ENCODE measurements around the gene ZMAT5. TPM values are rescaled to one million over a fixed set of nuclear protein-coding genes. Genes with fewer than 3 reads are reported as not detected.

Gene ZMAT5
- polyA plus RNA-seq, 1 donor (not counting 4 experiments of a cell fraction or from before 2014, with no cell fraction given), result 11.1 TPM

DNA sequence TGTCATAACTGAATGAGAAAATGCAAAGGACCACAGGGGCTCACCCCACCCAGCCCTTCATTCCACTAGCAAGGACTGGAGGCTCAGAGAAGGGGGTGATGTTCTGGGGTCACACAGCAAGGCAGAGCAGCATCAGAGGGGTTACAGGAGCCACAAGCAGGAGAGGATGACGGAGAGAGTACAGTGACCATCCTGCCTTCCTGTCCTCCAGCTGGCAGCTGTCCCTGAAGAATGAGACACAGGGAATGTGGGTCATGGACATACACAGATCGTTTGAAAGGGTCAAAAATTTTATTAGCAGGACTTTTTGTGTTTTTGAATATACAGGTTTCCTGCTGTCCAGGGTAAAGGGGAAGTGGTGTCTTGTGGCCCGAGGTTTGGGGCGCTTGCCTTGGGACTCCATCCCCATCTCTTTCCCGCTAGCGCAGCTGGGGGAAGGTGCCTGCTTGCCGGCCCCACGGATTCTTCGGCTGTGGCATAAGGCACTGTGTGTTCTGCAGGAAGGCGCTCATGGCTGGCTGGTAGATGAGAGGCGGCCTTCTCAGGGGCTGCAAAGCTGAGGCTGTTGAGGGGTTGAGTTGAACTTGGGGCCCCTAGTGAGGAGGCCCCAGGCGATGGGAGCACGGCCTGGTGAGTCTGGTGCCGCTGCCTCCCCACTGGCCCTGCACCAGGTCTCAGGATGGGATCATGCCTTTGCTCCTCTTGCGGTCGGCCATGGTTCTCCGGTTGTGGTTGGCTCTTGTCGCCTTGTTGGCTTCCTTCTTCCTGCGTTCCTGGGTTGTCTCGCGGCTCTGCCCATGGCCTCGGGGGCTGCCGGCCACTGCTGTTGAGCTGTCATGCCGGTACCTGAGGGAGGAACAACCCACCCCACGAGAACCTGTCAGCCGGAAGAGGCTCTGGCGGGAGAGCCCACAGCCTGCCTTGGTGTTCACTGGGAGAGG is 21.8 kb upstream of the ZMAT5 start:
- Histone ChIP-seq H4K20me1 (ENCODE audit: control insufficient read depth, extremely low read depth, insufficient read depth, low read length) (no peaks in the 10 kb centered on the region), H3K9me3 (ENCODE audit: control insufficient read depth, low read depth, low read length) (no peaks in the 10 kb centered on the region), H3K27me3 (ENCODE audit: control insufficient read depth, extremely low read depth, insufficient read depth, low read length) (no peaks in the 10 kb centered on the region), H3K36me3 (ENCODE audit: control insufficient read depth in 2 of 2, extremely low read depth in 1 of 2, insufficient read depth in 2 of 2, low read length in 2 of 2) (peaks cover 29 to 41% of the 10 kb centered on the region in 2 experiments), H3K79me2 (ENCODE audit: control insufficient read depth, insufficient read depth, low read length) (no peaks in the 10 kb centered on the region), H3K9ac (ENCODE audit: control insufficient read depth, extremely low read depth, insufficient read depth, low read length) (no peak overlapping the region), H3K4me1 (ENCODE audit: control insufficient read depth, extremely low read depth, insufficient read depth, low read length) (peaks cover 5% of the 10 kb centered on the region), H3K4me3 (ENCODE audit: control insufficient read depth in 2 of 3, extremely low read depth in 1 of 3, insufficient read depth in 2 of 3, low read depth in 1 of 3, low read length in 3 of 3) (no peak overlapping the region), H3K4me2 (ENCODE audit: control insufficient read depth, extremely low read depth, insufficient read depth, low read depth, low read length) (no peak overlapping the region), H3K9me1 (ENCODE audit: control insufficient read depth, extremely low read depth, insufficient read depth, low read length) (no peaks in the 10 kb centered on the region), H3K27ac (ENCODE audit: control insufficient read depth, insufficient read depth, low read length) (no peak overlapping the region), H2AFZ (ENCODE audit: control insufficient read depth, low read length) (no peak overlapping the region)
- FAIRE-seq (no peak), DNase-seq (ENCODE audit: low read depth, low spot score) (no peak)
- no peak for TF ChIP-seq EZH2 (IDR thresholded peaks at IDR 0.05; ENCODE audit: low read length)
- TF ChIP-seq, protein P1, sequence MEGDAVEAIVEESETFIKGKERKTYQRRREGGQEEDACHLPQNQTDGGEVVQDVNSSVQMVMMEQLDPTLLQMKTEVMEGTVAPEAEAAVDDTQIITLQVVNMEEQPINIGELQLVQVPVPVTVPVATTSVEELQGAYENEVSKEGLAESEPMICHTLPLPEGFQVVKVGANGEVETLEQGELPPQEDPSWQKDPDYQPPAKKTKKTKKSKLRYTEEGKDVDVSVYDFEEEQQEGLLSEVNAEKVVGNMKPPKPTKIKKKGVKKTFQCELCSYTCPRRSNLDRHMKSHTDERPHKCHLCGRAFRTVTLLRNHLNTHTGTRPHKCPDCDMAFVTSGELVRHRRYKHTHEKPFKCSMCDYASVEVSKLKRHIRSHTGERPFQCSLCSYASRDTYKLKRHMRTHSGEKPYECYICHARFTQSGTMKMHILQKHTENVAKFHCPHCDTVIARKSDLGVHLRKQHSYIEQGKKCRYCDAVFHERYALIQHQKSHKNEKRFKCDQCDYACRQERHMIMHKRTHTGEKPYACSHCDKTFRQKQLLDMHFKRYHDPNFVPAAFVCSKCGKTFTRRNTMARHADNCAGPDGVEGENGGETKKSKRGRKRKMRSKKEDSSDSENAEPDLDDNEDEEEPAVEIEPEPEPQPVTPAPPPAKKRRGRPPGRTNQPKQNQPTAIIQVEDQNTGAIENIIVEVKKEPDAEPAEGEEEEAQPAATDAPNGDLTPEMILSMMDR (optimal IDR thresholded peaks at IDR 0.05 in 1 of 3, IDR thresholded peaks at IDR 0.05 in 1 of 3, conservative IDR thresholded peaks at IDR 0.05 in 1 of 3; ENCODE audit: extremely low read depth in 1 of 3, insufficient read depth in 2 of 3, low read length in 3 of 3), result no peak
- dilution Hi-C loops (cut with MboI; ENCODE audit: extremely low pct_ligation_motif_present, low sequenced_read_pairs), result no loop called here

DNA sequence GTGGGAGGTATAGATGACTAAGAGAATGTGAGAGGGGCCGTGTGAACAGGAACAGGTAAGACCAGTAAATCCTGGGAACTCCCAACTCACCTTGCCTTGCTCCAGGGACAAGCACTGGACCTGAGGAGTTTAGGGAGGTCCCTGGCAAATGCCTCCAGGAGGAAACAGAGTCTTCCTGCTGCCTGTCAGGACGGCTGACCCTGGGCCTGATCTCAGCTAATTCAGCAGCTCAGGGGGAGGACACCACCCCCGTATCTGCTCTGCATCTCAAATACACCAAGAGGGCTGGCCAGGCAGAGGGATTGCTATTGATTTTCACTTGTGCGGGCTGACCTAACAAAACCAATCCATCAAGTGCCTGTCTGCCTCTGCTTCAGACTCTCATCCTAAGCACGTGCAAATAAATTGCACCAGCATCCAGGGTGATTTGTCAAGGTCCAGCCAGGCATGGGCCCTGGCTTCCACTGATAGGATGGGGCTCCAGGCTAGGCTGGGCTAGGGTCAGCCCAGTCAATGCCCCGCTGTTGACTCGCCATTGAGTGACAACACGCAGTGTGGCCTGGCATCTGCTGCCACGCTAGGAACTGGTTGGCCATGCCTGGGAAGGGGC is 20.7 kb upstream of the ZMAT5 start:
- Histone ChIP-seq H3K4me1 (ENCODE audit: control insufficient read depth, extremely low read depth, insufficient read depth, low read length) (peaks cover 7% of the 10 kb centered on the region), H4K20me1 (ENCODE audit: control insufficient read depth, extremely low read depth, insufficient read depth, low read length) (no peaks in the 10 kb centered on the region), H3K27me3 (ENCODE audit: control insufficient read depth, extremely low read depth, insufficient read depth, low read length) (no peaks in the 10 kb centered on the region), H3K27ac (ENCODE audit: control insufficient read depth, insufficient read depth, low read length) (no peak overlapping the region), H3K36me3 (ENCODE audit: control insufficient read depth in 2 of 2, extremely low read depth in 1 of 2, insufficient read depth in 2 of 2, low read length in 2 of 2) (peaks cover 24 to 31% of the 10 kb centered on the region in 2 experiments), H3K9me1 (ENCODE audit: control insufficient read depth, extremely low read depth, insufficient read depth, low read length) (no peaks in the 10 kb centered on the region), H2AFZ (ENCODE audit: control insufficient read depth, low read length) (no peak overlapping the region), H3K4me3 (ENCODE audit: control insufficient read depth in 2 of 3, extremely low read depth in 1 of 3, insufficient read depth in 2 of 3, low read depth in 1 of 3, low read length in 3 of 3) (no peak overlapping the region), H3K79me2 (ENCODE audit: control insufficient read depth, insufficient read depth, low read length) (no peaks in the 10 kb centered on the region), H3K9ac (ENCODE audit: control insufficient read depth, extremely low read depth, insufficient read depth, low read length) (no peak overlapping the region), H3K9me3 (ENCODE audit: control insufficient read depth, low read depth, low read length) (no peaks in the 10 kb centered on the region), H3K4me2 (ENCODE audit: control insufficient read depth, extremely low read depth, insufficient read depth, low read depth, low read length) (no peak overlapping the region)
- dilution Hi-C loops (cut with MboI; ENCODE audit: extremely low pct_ligation_motif_present, low sequenced_read_pairs), result no loop called here
- TF ChIP-seq EZH2 (IDR thresholded peaks at IDR 0.05; ENCODE audit: low read length), result no peak
- TF ChIP-seq, protein P1 (optimal IDR thresholded peaks at IDR 0.05 in 1 of 3, IDR thresholded peaks at IDR 0.05 in 1 of 3, conservative IDR thresholded peaks at IDR 0.05 in 1 of 3; ENCODE audit: extremely low read depth in 1 of 3, insufficient read depth in 2 of 3, low read length in 3 of 3), result no peak
- no peak for FAIRE-seq
- DNase-seq (ENCODE audit: low read depth, low spot score), result no peak
